WTC11 (cell line): Measurements from ENCODE around the gene PHYHD1. TPM values are rescaled to one million over a fixed set of nuclear protein-coding genes. Genes with fewer than 3 reads are reported as not detected.

Experiments
- ATAC-seq: fragments of 200-7000 bp; cut with Tn5 transposase; 2 replicates; pipeline ENCODE4 v1.10.0; 2021; ENCODE audit warnings: mild to moderate bottlenecking, moderate library complexity
- CTCF ChIA-PET: fragments of 300-600 bp; sonication (Branson Sonifier 250); formaldehyde crosslinking; loops from one replicate; lab custom pipeline; 2021; ENCODE audit warnings: antibody characterized with exemption; lab: Charles Lee
- POLR2A ChIA-PET: fragments of 350-600 bp; sonication (Branson Sonifier 250); formaldehyde crosslinking; loops from one replicate; lab custom pipeline; 2021; ENCODE audit warnings: antibody characterized with exemption; lab: Charles Lee
- DNase-seq: peaks from one replicate; pipeline ENCODE4 v3.0.0; 2021; ENCODE audit warnings: low spot score
- H3K27ac Mint-ChIP-seq: 2 replicates; pipeline ENCODE4 v1.8.0; 2021; ENCODE audit warnings: mixed read lengths
- H3K27me3 Mint-ChIP-seq: 2 replicates; pipeline ENCODE4 v1.8.0; 2021; ENCODE audit warnings: low read depth, mild to moderate bottlenecking, moderate library complexity, mixed read lengths
- H3K36me3 Mint-ChIP-seq: 2 replicates; pipeline ENCODE4 v1.8.0; 2021; ENCODE audit warnings: mixed read lengths
- H3K4me1 Mint-ChIP-seq: 2 replicates; pipeline ENCODE4 v1.8.0; 2022; ENCODE audit warnings: mixed read lengths
- H3K4me3 Mint-ChIP-seq: 2 replicates; pipeline ENCODE4 v1.8.0; 2021; ENCODE audit warnings: mild to moderate bottlenecking, moderate library complexity, mixed read lengths
- H3K9me3 Mint-ChIP-seq: 2 replicates; pipeline ENCODE4 v1.8.0; 2021; ENCODE audit warnings: mixed read lengths
- AR ChIP-seq: fragments of 250-450 bp; sonication (Bioruptor Pico); IDR thresholded peaks from 2 replicates; pipeline ENCODE4 v1.9.0; 2021; ENCODE audit warnings: mild to moderate bottlenecking
- ARID4B ChIP-seq: sonication (generic); formaldehyde crosslinking; IDR thresholded peaks from 2 replicates; pipeline ENCODE4 v1.8.0; 2023; ENCODE audit warnings: missing genetic modification reagents, mild to moderate bottlenecking, borderline replicate concordance
- CDX4 ChIP-seq: fragments of 250-450 bp; sonication (Bioruptor Pico); IDR thresholded peaks from 2 replicates; pipeline ENCODE4 v1.9.0; 2021; ENCODE audit warnings: moderate library complexity, mild to moderate bottlenecking, inconsistent platforms, borderline replicate concordance
- EMX1 ChIP-seq: fragments of 250-450 bp; sonication (Bioruptor Pico); IDR thresholded peaks from 2 replicates; pipeline ENCODE4 v1.8.0; 2021; ENCODE audit warnings: mild to moderate bottlenecking
- FOXP4 ChIP-seq: sonication (generic); formaldehyde crosslinking; IDR thresholded peaks from 2 replicates; pipeline ENCODE4 v1.8.0; 2022; ENCODE audit warnings: mild to moderate bottlenecking, missing genetic modification reagents
- GABPB1 ChIP-seq: sonication (generic); formaldehyde crosslinking; IDR thresholded peaks from 2 replicates; pipeline ENCODE4 v1.8.1; 2023; ENCODE audit warnings: mild to moderate bottlenecking, missing genetic modification reagents
- JAZF1 ChIP-seq: fragments of 250-450 bp; sonication (Bioruptor Pico); IDR thresholded peaks from 2 replicates; pipeline ENCODE4 v1.9.0; 2021; ENCODE audit warnings: moderate library complexity, mild to moderate bottlenecking, inconsistent platforms
- KAT7 ChIP-seq: sonication (generic); formaldehyde crosslinking; IDR thresholded peaks from 2 replicates; pipeline ENCODE4 v1.8.1; 2023; ENCODE audit warnings: missing genetic modification reagents, mild to moderate bottlenecking, borderline replicate concordance
- MXD4 ChIP-seq: fragments of 250-450 bp; sonication (Bioruptor Pico); IDR thresholded peaks from 2 replicates; pipeline ENCODE4 v1.8.0; 2021; ENCODE audit warnings: mild to moderate bottlenecking, moderate library complexity, borderline replicate concordance
- NFE2L1 ChIP-seq: sonication (generic); formaldehyde crosslinking; IDR thresholded peaks from 2 replicates; pipeline ENCODE4 v1.8.1; 2023; ENCODE audit warnings: missing genetic modification reagents
- NFYB ChIP-seq: sonication (generic); formaldehyde crosslinking; conservative IDR thresholded peaks from 2 replicates; pipeline ENCODE4 v1.8.0; 2022; ENCODE audit warnings: low read depth, missing genetic modification reagents
- NR3C1 ChIP-seq: sonication (generic); formaldehyde crosslinking; conservative IDR thresholded peaks from 2 replicates; pipeline ENCODE4 v1.8.1; 2023; ENCODE audit warnings: low read depth, mild to moderate bottlenecking, missing genetic modification reagents
- OVOL2 ChIP-seq: fragments of 250-450 bp; sonication (Bioruptor Pico); IDR thresholded peaks from 2 replicates; pipeline ENCODE4 v1.9.0; 2021; ENCODE audit warnings: mild to moderate bottlenecking, borderline replicate concordance
- PRRX2 ChIP-seq: fragments of 250-450 bp; sonication (Bioruptor Pico); IDR thresholded peaks from 2 replicates; pipeline ENCODE4 v1.8.0; 2021; ENCODE audit warnings: mild to moderate bottlenecking
- RORB ChIP-seq: fragments of 250-450 bp; sonication (Bioruptor Pico); IDR thresholded peaks from 2 replicates; pipeline ENCODE4 v1.9.0; 2021; ENCODE audit warnings: mild to moderate bottlenecking
- STAT6 ChIP-seq: sonication (generic); formaldehyde crosslinking; conservative IDR thresholded peaks from 2 replicates; pipeline ENCODE4 v1.8.1; 2023; ENCODE audit warnings: mild to moderate bottlenecking, low read depth, missing genetic modification reagents, moderate library complexity
- TEAD1 ChIP-seq: sonication (generic); formaldehyde crosslinking; IDR thresholded peaks from 2 replicates; pipeline ENCODE4 v1.8.0; 2022; ENCODE audit warnings: mild to moderate bottlenecking, missing genetic modification reagents
- TP53 ChIP-seq: sonication (generic); formaldehyde crosslinking; IDR thresholded peaks from 2 replicates; pipeline ENCODE4 v1.8.1; 2023; ENCODE audit warnings: mild to moderate bottlenecking, missing genetic modification reagents
- ZBTB43 ChIP-seq: sonication (generic); formaldehyde crosslinking; IDR thresholded peaks from 2 replicates; pipeline ENCODE4 v1.8.1; 2023; ENCODE audit warnings: mild to moderate bottlenecking, missing genetic modification reagents
- ZNF396 ChIP-seq: fragments of 250-450 bp; sonication (Bioruptor Pico); IDR thresholded peaks from 2 replicates; pipeline ENCODE4 v1.8.0; 2021; ENCODE audit warnings: mild to moderate bottlenecking, moderate library complexity, borderline replicate concordance
- total RNA-seq: library from RNA; stranded (reverse); gene quantifications from 3 replicates; pipeline ENCODE4 v1.2.3, GENCODE V29; 2021
- TF ChIP-seq, protein P1 (sequence below): sonication (generic); formaldehyde crosslinking; IDR thresholded peaks from 2 replicates; pipeline ENCODE4 v1.8.1; 2023; ENCODE audit warnings: mild to moderate bottlenecking, missing genetic modification reagents
- TF ChIP-seq, protein P2 (sequence below): fragments of 250-450 bp; sonication (Bioruptor Pico); IDR thresholded peaks from 2 replicates; pipeline ENCODE4 v1.9.0; 2021; ENCODE audit warnings: mild to moderate bottlenecking

PHYHD1 gene
- total RNA-seq, 1 experiment from 2014 or later: 14.6 TPM

GRCh38 chr9:128969491-128969890, 48.7 kb downstream of the PHYHD1 start (continued):
- no peak for TF ChIP-seq AR (CRISPR knock-in tag)
- no peak for TF ChIP-seq TEAD1 (CRISPR knock-in tag)
- no peak for TF ChIP-seq NFE2L1
- TF ChIP-seq KAT7 (CRISPR knock-in tag): no peak
- TF ChIP-seq JAZF1: no peak
- TF ChIP-seq, protein P1, sequence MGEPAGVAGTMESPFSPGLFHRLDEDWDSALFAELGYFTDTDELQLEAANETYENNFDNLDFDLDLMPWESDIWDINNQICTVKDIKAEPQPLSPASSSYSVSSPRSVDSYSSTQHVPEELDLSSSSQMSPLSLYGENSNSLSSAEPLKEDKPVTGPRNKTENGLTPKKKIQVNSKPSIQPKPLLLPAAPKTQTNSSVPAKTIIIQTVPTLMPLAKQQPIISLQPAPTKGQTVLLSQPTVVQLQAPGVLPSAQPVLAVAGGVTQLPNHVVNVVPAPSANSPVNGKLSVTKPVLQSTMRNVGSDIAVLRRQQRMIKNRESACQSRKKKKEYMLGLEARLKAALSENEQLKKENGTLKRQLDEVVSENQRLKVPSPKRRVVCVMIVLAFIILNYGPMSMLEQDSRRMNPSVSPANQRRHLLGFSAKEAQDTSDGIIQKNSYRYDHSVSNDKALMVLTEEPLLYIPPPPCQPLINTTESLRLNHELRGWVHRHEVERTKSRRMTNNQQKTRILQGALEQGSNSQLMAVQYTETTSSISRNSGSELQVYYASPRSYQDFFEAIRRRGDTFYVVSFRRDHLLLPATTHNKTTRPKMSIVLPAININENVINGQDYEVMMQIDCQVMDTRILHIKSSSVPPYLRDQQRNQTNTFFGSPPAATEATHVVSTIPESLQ: no peak
- no peak for TF ChIP-seq OVOL2 (CRISPR knock-in tag)
- no peak for TF ChIP-seq NR3C1
- TF ChIP-seq GABPB1 (CRISPR knock-in tag): no peak
- no peak for TF ChIP-seq EMX1 (CRISPR knock-in tag)
- no peak for TF ChIP-seq FOXP4 (CRISPR knock-in tag)
- TF ChIP-seq RORB (CRISPR knock-in tag): no peak
- no peak for TF ChIP-seq NFYB (CRISPR knock-in tag)
- no peak for TF ChIP-seq TP53 (CRISPR knock-in tag)

DNA sequence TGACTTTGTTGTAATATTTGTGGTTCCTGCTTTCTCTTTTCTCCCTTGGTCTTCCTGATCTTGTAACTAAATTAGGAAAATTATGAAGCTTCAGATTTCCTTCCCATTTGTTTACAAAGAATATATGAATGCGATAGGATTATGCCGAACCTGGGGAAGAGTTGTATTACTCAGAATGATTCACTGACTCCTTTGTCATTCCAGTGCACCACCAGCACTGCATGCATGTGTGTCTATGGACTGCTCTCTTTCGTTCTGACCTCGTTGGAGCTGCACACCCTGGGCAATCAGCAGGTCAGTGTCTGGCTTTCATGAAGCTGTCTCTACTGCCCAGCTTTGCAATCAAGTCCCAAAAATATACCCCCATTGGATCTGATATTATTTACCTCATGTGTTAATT, 52.2 kb downstream of the PHYHD1 start:
- H3K9me3 Mint-ChIP-seq: no peaks in the 10 kb centered on the region
- ATAC-seq (no peak), DNase-seq (no peak)
- no peaks in the 10 kb centered on the region for H3K4me1 Mint-ChIP-seq
- ChIA-PET CTCF (no interaction called here), POLR2A (no interaction called here)
- no peak overlapping the region for H3K27ac Mint-ChIP-seq
- H3K27me3 Mint-ChIP-seq: no peaks in the 10 kb centered on the region
- H3K36me3 Mint-ChIP-seq: peaks cover 76% of the 10 kb centered on the region
- no peak overlapping the region for H3K4me3 Mint-ChIP-seq
- no peak for TF ChIP-seq STAT6 (CRISPR knock-in tag)
- TF ChIP-seq ARID4B: no peak
- no peak for TF ChIP-seq MXD4 (CRISPR knock-in tag)
- no peak for TF ChIP-seq PRRX2
- no peak for TF ChIP-seq CDX4 (CRISPR knock-in tag)
- TF ChIP-seq, protein P2, sequence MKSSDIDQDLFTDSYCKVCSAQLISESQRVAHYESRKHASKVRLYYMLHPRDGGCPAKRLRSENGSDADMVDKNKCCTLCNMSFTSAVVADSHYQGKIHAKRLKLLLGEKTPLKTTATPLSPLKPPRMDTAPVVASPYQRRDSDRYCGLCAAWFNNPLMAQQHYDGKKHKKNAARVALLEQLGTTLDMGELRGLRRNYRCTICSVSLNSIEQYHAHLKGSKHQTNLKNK (CRISPR knock-in tag): no peak
- no peak for TF ChIP-seq ZNF396 (CRISPR knock-in tag)
- no peak for TF ChIP-seq ZBTB43 (CRISPR knock-in tag)
